Panc1 (cell line): ENCODE measurements around the gene NDEL1.

Experiments used
- CTCF ChIP-seq: fragments of 450-650 bp; IDR thresholded peaks from 2 replicates; pipeline ENCODE4 v1.5.1; 2017; ENCODE audit warnings: mild to moderate bottlenecking
- POLR2AphosphoS5 ChIP-seq: IDR thresholded peaks from 2 replicates; pipeline ENCODE4 v1.6.1; 2012; ENCODE audit warnings: mild to moderate bottlenecking, low read depth, low read length, moderate library complexity
- REST ChIP-seq, 2 experiments: IDR thresholded peaks; 2 replicates each; pipeline ENCODE4 v1.6.1; 2011 to 2012; ENCODE audit warnings: low read depth in 2 of 2, control low read depth in 1 of 2, low read length in 1 of 2, mild to moderate bottlenecking in 1 of 2, moderate library complexity in 1 of 2; ENCODE audit not compliant: insufficient read depth in 1 of 2
- SIN3A ChIP-seq: IDR thresholded peaks from 2 replicates; pipeline ENCODE4 v1.6.1; 2012; ENCODE audit warnings: low read depth, mild to moderate bottlenecking, low read length, moderate library complexity, borderline replicate concordance; ENCODE audit not compliant: insufficient read depth
- TCF7L2 ChIP-seq: IDR thresholded peaks from 2 replicates; pipeline ENCODE4 v1.6.1; 2011; ENCODE audit warnings: mild to moderate bottlenecking, low read depth, low read length, inconsistent platforms

- TF ChIP-seq CTCF, result no peak
- TF ChIP-seq TCF7L2, result no peak
- TF ChIP-seq REST (IDR thresholded peaks at IDR 0.05; ENCODE audit: insufficient read depth in 1 of 2, low read depth in 2 of 2, low read length in 1 of 2), result no peak
- TF ChIP-seq POLR2AphosphoS5, result no peak
- no peak for TF ChIP-seq SIN3A
Observed at GRCh38 chr17:8480011-8480976, 44.6 kb downstream of the NDEL1 start.
